ENCODE data around the gene KIF4B.

- TF ChIP-seq MAX (IDR thresholded peaks at IDR 0.05; ENCODE audit: low read depth, low read length): no peak
- TF ChIP-seq CTCF (IDR thresholded peaks at IDR 0.05; ENCODE audit: low read depth, low read length): no peak
- no peak for TF ChIP-seq POLR2A (IDR thresholded peaks at IDR 0.05; ENCODE audit: extremely low read depth, insufficient read length)
- TF ChIP-seq MYC (IDR thresholded peaks at IDR 0.05; ENCODE audit: low read depth, low read length): no peak
Observed at GRCh38 chr5:154971501-154971900, 42.1 kb upstream of the KIF4B start.

All from NB4 (cell line).